Subcutaneous adipose tissue (tissue), 4 donors: ENCODE results near the gene KRT86. TPM values are rescaled to one million over a fixed set of nuclear protein-coding genes. Genes with fewer than 3 reads are reported as not detected.

Experiments used
- CTCF ChIP-seq: fragments of 450-650 bp; IDR thresholded peaks from one replicate; pipeline ENCODE4 v1.5.1; 2016; ENCODE audit warnings: low read depth, mild to moderate bottlenecking, control low read depth, antibody characterized with exemption, moderate library complexity
- total RNA-seq, 4 donors: library from RNA; depleted of rRNA; stranded (reverse); fragments of >200 nt; gene quantifications; one replicate each; pipeline ENCODE4 v1.1.0, GENCODE V29; 2016

KRT86 gene
- total RNA-seq, 4 donors from 2014 or later, result 0.34 TPM; not detected in 3

DNA sequence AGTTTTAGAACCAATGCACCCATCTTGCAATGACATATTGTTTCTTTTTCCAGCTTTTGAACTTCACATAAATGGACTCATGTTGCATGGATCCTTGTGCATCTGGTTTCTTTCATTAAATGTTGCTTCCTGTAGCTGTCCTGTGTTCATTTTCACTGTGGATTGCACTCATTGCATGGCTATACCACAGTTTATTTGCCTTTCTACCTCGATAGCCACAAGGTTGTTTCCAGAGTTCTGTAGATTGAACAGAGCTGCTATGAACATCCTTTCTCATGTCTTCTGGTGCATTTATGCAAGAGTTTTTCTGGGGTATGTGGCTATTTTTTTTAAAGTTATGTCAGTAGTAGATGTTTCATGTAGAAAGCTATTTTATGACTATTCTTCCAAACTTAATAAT, 20.4 kb downstream of the KRT86 start:
- TF ChIP-seq CTCF, result no peak

DNA sequence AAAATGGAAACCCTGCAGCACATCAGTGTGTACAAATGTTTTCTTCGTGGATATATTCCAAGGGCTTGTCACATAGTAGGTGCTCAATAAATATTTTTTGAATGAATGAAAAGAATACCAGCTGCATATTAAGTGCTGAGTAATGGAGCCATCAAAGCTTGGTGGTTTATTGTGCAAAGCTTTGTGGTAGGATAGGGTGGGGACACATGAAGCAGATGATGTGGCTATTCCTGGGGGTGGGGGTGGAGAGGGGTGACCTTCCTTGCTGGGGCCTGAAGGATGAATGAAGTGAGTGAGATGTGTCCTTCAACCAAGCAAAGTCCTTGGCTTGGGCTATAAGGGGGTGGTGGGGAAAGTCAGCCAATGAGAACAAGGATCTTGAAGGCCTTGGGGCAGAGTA, 21.2 kb downstream of the KRT86 start:
- no peak for TF ChIP-seq CTCF

DNA sequence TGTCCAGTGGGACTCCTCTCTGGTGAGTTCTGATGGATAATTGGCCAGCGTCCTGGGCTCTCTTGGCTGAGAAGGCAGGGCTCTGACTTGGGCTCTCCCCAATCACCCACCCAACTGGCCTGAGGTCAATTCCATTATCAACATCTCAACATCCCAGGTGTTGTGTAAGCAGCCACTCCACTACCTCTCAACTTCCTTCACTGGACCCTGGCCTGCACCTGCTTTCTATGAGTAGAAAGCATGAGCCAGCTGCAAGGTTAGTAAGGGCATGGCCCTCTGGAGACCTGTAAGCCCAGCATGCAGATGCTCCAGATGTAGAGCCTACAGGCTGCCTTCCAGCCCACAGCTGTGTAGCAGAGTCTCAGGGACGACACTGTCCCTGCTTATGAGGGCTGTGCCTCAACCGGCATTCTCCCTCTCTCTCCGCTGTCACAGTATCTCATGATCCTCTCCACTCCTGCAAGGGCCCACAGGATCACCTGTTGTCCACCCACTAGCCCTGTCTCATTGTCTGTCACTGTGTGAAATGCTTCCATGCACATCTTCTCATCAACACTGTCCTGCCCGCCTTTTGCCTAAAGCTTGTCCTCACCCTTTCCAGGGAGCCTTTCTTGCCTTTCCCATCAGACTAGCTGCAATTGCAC, 22.2 kb downstream of the KRT86 start:
- TF ChIP-seq CTCF, result no peak

- no peak for TF ChIP-seq CTCF
These were observed 24.3 kb downstream of the KRT86 start for GRCh38 chr12:52298677-52299190.

- TF ChIP-seq CTCF, result no peak
These were observed 26.6 kb downstream of the KRT86 start for GRCh38 chr12:52300796-52301691.

GRCh38 chr12:52305921-52306705, 31.7 kb downstream of the KRT86 start:
- no peak for TF ChIP-seq CTCF
